HCT116 (cell line): ENCODE measurements around the gene ARSB. TPM values are rescaled to one million over a fixed set of nuclear protein-coding genes. Genes with fewer than 3 reads are reported as not detected.

Source experiments
- ATAC-seq: fragments of 200-7000 bp; cut with Tn5 transposase; 2 replicates; pipeline ENCODE4 v1.9.1; 2020; ENCODE audit warnings: mild to moderate bottlenecking, moderate library complexity
- BruUV-seq: library from RNA; stranded (reverse); fragments of 400-500 nt; replicated peaks from 2 replicates; lab custom pipeline; 2021; lab: Mats Ljungman, UMichigan
- CTCF ChIA-PET: fragments of 300-600 bp; sonication (Branson Sonifier 250); formaldehyde crosslinking; loops from one replicate; lab custom pipeline; 2021; ENCODE audit warnings: antibody characterized with exemption; lab: Charles Lee
- POLR2A ChIA-PET: fragments of 300-600, 350-600 bp; sonication (Branson Sonifier 250); formaldehyde crosslinking; loops from one replicate; lab custom pipeline; 2021; ENCODE audit warnings: antibody characterized with exemption; lab: Charles Lee
- RAD21 ChIA-PET, 2 experiments: fragments of 300-600 bp; sonication (Branson Sonifier 250); formaldehyde crosslinking; loops; one replicate each; lab custom pipeline; 2023; ENCODE audit warnings: low total read pairs in 2 of 2; ENCODE audit not compliant: uncharacterized antibody in 2 of 2, unreplicated experiment in 2 of 2, low non-redundant PET in 1 of 2; lab: Charles Lee
- DNase-seq: peaks from one replicate; pipeline ENCODE4 v3.0.0-alpha.2; 2010; ENCODE audit warnings: low read depth, low spot score
- H2AFZ ChIP-seq: fragments of 200-600 bp; shearing (Covaris generic), sonication (generic); 2 replicates; pipeline ENCODE4 v1.6.1; 2017; ENCODE audit warnings: low read depth, mixed run types, mixed read lengths, antibody characterized with exemption, low read length; ENCODE audit not compliant: poor library complexity, severe bottlenecking
- H3K27ac ChIP-seq: 2 replicates; pipeline ENCODE4 v1.5.1; 2012; ENCODE audit warnings: low read depth, low read length
- H3K27me3 ChIP-seq: fragments of 200-600 bp; sonication (generic); 2 replicates; pipeline ENCODE4 v1.6.1; 2016; ENCODE audit warnings: mixed run types, low read length, mixed read lengths; ENCODE audit not compliant: insufficient read depth
- H3K36me3 ChIP-seq, 2 experiments: fragments of 200-500 bp in 1 of 2; fragments of 200-600 bp in 1 of 2; sonication (Bioruptor generic) in 1 of 2; sonication (generic) in 1 of 2; 2 replicates each; pipeline versions ENCODE4 v1.5.1 to v1.6.1; 2014 to 2016; ENCODE audit warnings: low read length in 2 of 2, inconsistent platforms in 1 of 2, mixed read lengths in 1 of 2, mixed run types in 1 of 2; ENCODE audit not compliant: insufficient read depth in 2 of 2, control insufficient read depth in 1 of 2
- H3K4me1 ChIP-seq, 2 experiments: fragments of 200-600 bp in 1 of 2; sonication (generic) in 1 of 2; 2 replicates each; pipeline versions ENCODE4 v1.5.1 to v1.6.1; 2012 to 2017; ENCODE audit warnings: low read length in 2 of 2, inconsistent platforms in 1 of 2, mild to moderate bottlenecking in 1 of 2, mixed read lengths in 1 of 2, mixed run types in 1 of 2, moderate library complexity in 1 of 2; ENCODE audit not compliant: insufficient read depth in 2 of 2, control insufficient read depth in 1 of 2
- H3K4me2 ChIP-seq: fragments of 200-600 bp; sonication (generic); 2 replicates; pipeline ENCODE4 v1.6.1; 2017; ENCODE audit warnings: mixed run types, low read length, mixed read lengths
- H3K4me3 ChIP-seq, 2 experiments: fragments of 200-600 bp in 1 of 2; sonication (generic) in 1 of 2; replicated peaks in 1 of 2; 2 replicates each; pipeline ENCODE4 v1.5.1; 2011 to 2016; ENCODE audit warnings: low read length in 2 of 2, control low read depth in 1 of 2, low read depth in 1 of 2, mild to moderate bottlenecking in 1 of 2, mixed read lengths in 1 of 2, mixed run types in 1 of 2
- H3K79me2 ChIP-seq: fragments of 200-600 bp; sonication (generic); 2 replicates; pipeline ENCODE4 v1.6.1; 2017; ENCODE audit warnings: mild to moderate bottlenecking, mixed run types, low read length, moderate library complexity, mixed read lengths; ENCODE audit not compliant: insufficient read depth
- H3K9ac ChIP-seq: fragments of 200-600 bp; sonication (generic); 2 replicates; pipeline ENCODE4 v1.6.1; 2016; ENCODE audit warnings: low read length, mixed read lengths
- H3K9me2 ChIP-seq: fragments of 200-600 bp; sonication (generic), shearing (Covaris generic); 2 replicates; pipeline ENCODE4 v1.6.1; 2017; ENCODE audit warnings: mixed run types, mild to moderate bottlenecking, moderate library complexity; ENCODE audit not compliant: insufficient read depth
- H3K9me3 ChIP-seq, 2 experiments: fragments of 200-500 bp in 1 of 2; fragments of 200-600 bp in 1 of 2; sonication (Bioruptor generic) in 1 of 2; sonication (generic) in 1 of 2; 2 replicates each; pipeline ENCODE4 v1.6.1; 2014 to 2017; ENCODE audit warnings: low read length in 2 of 2, mixed read lengths in 2 of 2, inconsistent platforms in 1 of 2, low read depth in 1 of 2, mild to moderate bottlenecking in 1 of 2, mixed run types in 1 of 2, moderate library complexity in 1 of 2; ENCODE audit not compliant: control insufficient read depth in 1 of 2, insufficient read depth in 1 of 2
- H4K20me1 ChIP-seq: fragments of 200-600 bp; sonication (generic), shearing (Covaris generic); 2 replicates; pipeline ENCODE4 v1.6.1; 2017; ENCODE audit warnings: mixed run types, mild to moderate bottlenecking, moderate library complexity; ENCODE audit not compliant: insufficient read depth
- CBX3 ChIP-seq: IDR thresholded peaks from 2 replicates; pipeline ENCODE4 v1.6.1; 2012; ENCODE audit warnings: low read depth
- EGR1 ChIP-seq: IDR thresholded peaks from 2 replicates; pipeline ENCODE4 v1.6.1; 2012; ENCODE audit warnings: low read depth
- ELF1 ChIP-seq: IDR thresholded peaks from 2 replicates; pipeline ENCODE4 v1.6.1; 2012; ENCODE audit warnings: low read depth, borderline replicate concordance
- EZH2phosphoT487 ChIP-seq: fragments of 200-600 bp; IDR thresholded peaks from 2 replicates; pipeline ENCODE4 v1.6.1; 2018; ENCODE audit warnings: antibody characterized with exemption, borderline replicate concordance
- FOSL1 ChIP-seq: IDR thresholded peaks from 2 replicates; pipeline ENCODE4 v1.6.1; 2012; ENCODE audit warnings: low read depth
- JUND ChIP-seq: IDR thresholded peaks from 2 replicates; pipeline ENCODE4 v1.6.1; 2012
- POLR2A ChIP-seq: IDR thresholded peaks from 2 replicates; pipeline ENCODE4 v1.7.0; 2011; ENCODE audit warnings: borderline replicate concordance; ENCODE audit not compliant: insufficient read depth, insufficient read length; ENCODE audit errors: extremely low read depth
- POLR2AphosphoS5 ChIP-seq: IDR thresholded peaks from 2 replicates; pipeline ENCODE4 v1.6.1; 2011; ENCODE audit warnings: mild to moderate bottlenecking, low read depth, low read length, moderate library complexity
- SIN3A ChIP-seq: IDR thresholded peaks from 2 replicates; pipeline ENCODE4 v1.6.1; 2012; ENCODE audit warnings: low read depth
- SP1 ChIP-seq: IDR thresholded peaks from 2 replicates; pipeline ENCODE4 v1.6.1; 2012; ENCODE audit warnings: low read depth
- SRF ChIP-seq: IDR thresholded peaks from 2 replicates; pipeline ENCODE4 v1.6.1; 2012; ENCODE audit warnings: low read depth
- YY1 ChIP-seq: IDR thresholded peaks from 2 replicates; pipeline ENCODE4 v1.6.1; 2011; ENCODE audit warnings: low read length, low read depth, moderate library complexity, mild to moderate bottlenecking; ENCODE audit not compliant: insufficient replicate concordance; ENCODE audit errors: extremely low read depth
- ZNF274 ChIP-seq: fragments of 200-500 bp; sonication (Bioruptor generic); IDR thresholded peaks from 2 replicates; pipeline ENCODE4 v1.6.1; 2014; ENCODE audit warnings: mild to moderate bottlenecking, low read depth, low read length, inconsistent platforms
- intact Hi-C: fragments of 100-400 bp; cut with micrococcal nuclease; formaldehyde crosslinking; loops from 2 replicates; pipeline ENCODE4 v1.10.0; 2022
- total RNA-seq: library from RNA; stranded (reverse); gene quantifications from one replicate; pipeline ENCODE4 v1.2.1, GENCODE V29; 2021; ENCODE audit not compliant: unreplicated experiment
- TF ChIP-seq, protein P1 (sequence below): IDR thresholded peaks from 2 replicates; pipeline ENCODE4 v1.6.1; 2012; ENCODE audit warnings: low read depth
- TF ChIP-seq, protein P2 (sequence below): IDR thresholded peaks from 2 replicates; pipeline ENCODE4 v1.6.1; 2011; ENCODE audit warnings: mild to moderate bottlenecking, low read length, moderate library complexity; ENCODE audit not compliant: insufficient replicate concordance; ENCODE audit errors: extremely low read depth
- TF ChIP-seq, protein P3 (sequence below): IDR thresholded peaks from 2 replicates; pipeline ENCODE4 v1.6.1; 2012

The ARSB gene
- total RNA-seq, 1 experiment from 2014 or later: 4.8 TPM

DNA sequence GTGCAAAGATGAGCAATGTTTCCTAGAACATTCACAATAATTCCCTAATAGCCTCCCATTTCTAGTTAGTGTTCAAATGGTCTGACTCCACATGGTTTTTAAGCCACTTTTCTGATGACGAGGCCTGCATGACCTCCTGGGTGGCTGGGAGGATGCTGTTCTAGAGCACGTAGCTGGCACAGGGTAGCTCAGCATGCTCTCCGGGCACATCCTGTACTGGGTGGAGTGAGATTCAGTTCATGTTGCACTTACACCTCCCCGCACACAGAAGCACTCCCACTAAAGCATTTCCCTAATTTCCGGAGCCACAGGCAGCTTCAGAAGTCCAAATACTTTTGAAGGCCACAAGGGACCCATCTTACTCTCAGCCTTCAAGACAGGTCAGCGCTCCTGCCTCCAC is 176.7 kb downstream of the ARSB start (continued):
- TF ChIP-seq, protein P1, sequence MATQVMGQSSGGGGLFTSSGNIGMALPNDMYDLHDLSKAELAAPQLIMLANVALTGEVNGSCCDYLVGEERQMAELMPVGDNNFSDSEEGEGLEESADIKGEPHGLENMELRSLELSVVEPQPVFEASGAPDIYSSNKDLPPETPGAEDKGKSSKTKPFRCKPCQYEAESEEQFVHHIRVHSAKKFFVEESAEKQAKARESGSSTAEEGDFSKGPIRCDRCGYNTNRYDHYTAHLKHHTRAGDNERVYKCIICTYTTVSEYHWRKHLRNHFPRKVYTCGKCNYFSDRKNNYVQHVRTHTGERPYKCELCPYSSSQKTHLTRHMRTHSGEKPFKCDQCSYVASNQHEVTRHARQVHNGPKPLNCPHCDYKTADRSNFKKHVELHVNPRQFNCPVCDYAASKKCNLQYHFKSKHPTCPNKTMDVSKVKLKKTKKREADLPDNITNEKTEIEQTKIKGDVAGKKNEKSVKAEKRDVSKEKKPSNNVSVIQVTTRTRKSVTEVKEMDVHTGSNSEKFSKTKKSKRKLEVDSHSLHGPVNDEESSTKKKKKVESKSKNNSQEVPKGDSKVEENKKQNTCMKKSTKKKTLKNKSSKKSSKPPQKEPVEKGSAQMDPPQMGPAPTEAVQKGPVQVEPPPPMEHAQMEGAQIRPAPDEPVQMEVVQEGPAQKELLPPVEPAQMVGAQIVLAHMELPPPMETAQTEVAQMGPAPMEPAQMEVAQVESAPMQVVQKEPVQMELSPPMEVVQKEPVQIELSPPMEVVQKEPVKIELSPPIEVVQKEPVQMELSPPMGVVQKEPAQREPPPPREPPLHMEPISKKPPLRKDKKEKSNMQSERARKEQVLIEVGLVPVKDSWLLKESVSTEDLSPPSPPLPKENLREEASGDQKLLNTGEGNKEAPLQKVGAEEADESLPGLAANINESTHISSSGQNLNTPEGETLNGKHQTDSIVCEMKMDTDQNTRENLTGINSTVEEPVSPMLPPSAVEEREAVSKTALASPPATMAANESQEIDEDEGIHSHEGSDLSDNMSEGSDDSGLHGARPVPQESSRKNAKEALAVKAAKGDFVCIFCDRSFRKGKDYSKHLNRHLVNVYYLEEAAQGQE: no peak
- TF ChIP-seq, all 23 proteins: peak for 0

DNA sequence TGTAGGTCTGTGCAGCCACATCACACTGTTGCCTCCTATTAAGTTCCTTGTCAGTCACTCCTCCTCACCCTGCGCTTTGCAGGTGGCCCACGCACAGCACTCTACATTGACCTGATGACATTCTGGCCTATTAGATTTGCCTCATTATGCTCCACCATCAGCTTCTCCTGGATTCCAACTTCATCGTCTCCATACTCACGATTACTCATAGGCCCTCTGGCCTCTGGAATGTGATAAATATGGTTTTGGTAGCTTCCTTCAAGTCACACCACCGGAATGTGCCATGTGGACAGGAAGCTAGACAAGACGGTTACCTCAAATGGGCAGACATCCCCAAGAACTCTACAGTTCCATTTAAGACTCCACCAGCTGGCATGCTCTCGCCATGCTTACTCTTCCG is 178.6 kb downstream of the ARSB start:
- ChIA-PET CTCF (no interaction called here), RAD21 (no interaction called here), POLR2A (no interaction called here)
- ATAC-seq: peak; percentile 54; the same call in 1 of the 2 replicates
- Histone ChIP-seq H3K4me1 (peaks cover 0 to 11% of the 10 kb centered on the region in 2 experiments; a peak in 2 of 4 replicates), H3K9me2 (peaks cover 3% of the 10 kb centered on the region; the same call in 1 of the 2 replicates), H3K9ac (no peak overlapping the region), H2AFZ (no peak overlapping the region), H3K4me2 (peak overlapping the region; percentile 30), H3K27ac (no peak overlapping the region), H3K9me3 (no peaks in the 10 kb centered on the region; a peak in 1 of 4 replicates), H3K27me3 (no peaks in the 10 kb centered on the region), H3K4me3 (no peak overlapping the region), H4K20me1 (no peaks in the 10 kb centered on the region), H3K36me3 (no peaks in the 10 kb centered on the region), H3K79me2 (no peaks in the 10 kb centered on the region)
- BruUV-seq: no TSS peak
- peak; percentile 4 for DNase-seq
- intact Hi-C loops: no loop called here
- TF ChIP-seq SRF (no peak), JUND (no peak), SP1 (no peak), FOSL1 (no peak), ELF1 (no peak), SIN3A (no peak), YY1 (no peak), POLR2AphosphoS5 (no peak), EGR1 (no peak), POLR2A (no peak), CBX3 (no peak), ZNF274 (no peak), EZH2phosphoT487 (no peak)
- TF ChIP-seq, protein P2, sequence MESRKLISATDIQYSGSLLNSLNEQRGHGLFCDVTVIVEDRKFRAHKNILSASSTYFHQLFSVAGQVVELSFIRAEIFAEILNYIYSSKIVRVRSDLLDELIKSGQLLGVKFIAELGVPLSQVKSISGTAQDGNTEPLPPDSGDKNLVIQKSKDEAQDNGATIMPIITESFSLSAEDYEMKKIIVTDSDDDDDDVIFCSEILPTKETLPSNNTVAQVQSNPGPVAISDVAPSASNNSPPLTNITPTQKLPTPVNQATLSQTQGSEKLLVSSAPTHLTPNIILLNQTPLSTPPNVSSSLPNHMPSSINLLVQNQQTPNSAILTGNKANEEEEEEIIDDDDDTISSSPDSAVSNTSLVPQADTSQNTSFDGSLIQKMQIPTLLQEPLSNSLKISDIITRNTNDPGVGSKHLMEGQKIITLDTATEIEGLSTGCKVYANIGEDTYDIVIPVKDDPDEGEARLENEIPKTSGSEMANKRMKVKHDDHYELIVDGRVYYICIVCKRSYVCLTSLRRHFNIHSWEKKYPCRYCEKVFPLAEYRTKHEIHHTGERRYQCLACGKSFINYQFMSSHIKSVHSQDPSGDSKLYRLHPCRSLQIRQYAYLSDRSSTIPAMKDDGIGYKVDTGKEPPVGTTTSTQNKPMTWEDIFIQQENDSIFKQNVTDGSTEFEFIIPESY: no peak
- TF ChIP-seq, protein P3, sequence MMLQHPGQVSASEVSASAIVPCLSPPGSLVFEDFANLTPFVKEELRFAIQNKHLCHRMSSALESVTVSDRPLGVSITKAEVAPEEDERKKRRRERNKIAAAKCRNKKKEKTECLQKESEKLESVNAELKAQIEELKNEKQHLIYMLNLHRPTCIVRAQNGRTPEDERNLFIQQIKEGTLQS: no peak
- TF ChIP-seq, protein P1: no peak
